ENCODE results near the gene TMEM131. TPM values are rescaled to one million over a fixed set of nuclear protein-coding genes. Genes with fewer than 3 reads are reported as not detected.

The TMEM131 gene
- total RNA-seq, 4 donors from 2014 or later: 39.0 to 58.5 (median 41.3) TPM

- 78 to 79% methylated on average over 12 of the region's 12 CpGs for whole genome bisulfite sequencing, 2 donors
- H3K36me3 ChIP-seq: peaks cover 0 to 82% (median 12%) of the 10 kb centered on the region in 3 donors
- no peaks in the 10 kb centered on the region for H3K9me3 ChIP-seq
- H3K27ac ChIP-seq: no peak overlapping the region
- H3K4me3 ChIP-seq: no peak overlapping the region
- H3K27me3 ChIP-seq: no peaks in the 10 kb centered on the region
- TF ChIP-seq, protein P1, sequence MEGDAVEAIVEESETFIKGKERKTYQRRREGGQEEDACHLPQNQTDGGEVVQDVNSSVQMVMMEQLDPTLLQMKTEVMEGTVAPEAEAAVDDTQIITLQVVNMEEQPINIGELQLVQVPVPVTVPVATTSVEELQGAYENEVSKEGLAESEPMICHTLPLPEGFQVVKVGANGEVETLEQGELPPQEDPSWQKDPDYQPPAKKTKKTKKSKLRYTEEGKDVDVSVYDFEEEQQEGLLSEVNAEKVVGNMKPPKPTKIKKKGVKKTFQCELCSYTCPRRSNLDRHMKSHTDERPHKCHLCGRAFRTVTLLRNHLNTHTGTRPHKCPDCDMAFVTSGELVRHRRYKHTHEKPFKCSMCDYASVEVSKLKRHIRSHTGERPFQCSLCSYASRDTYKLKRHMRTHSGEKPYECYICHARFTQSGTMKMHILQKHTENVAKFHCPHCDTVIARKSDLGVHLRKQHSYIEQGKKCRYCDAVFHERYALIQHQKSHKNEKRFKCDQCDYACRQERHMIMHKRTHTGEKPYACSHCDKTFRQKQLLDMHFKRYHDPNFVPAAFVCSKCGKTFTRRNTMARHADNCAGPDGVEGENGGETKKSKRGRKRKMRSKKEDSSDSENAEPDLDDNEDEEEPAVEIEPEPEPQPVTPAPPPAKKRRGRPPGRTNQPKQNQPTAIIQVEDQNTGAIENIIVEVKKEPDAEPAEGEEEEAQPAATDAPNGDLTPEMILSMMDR (IDR thresholded peaks at IDR 0.05): no peak
- TF ChIP-seq POLR2A (IDR thresholded peaks at IDR 0.05): no peak
- TF ChIP-seq EP300 (IDR thresholded peaks at IDR 0.05): no peak
- peaks cover 0 to 11% (median 0%) of the 10 kb centered on the region in 4 donors for H3K4me1 ChIP-seq
- no peak for DNase-seq (ENCODE audit: low spot score in 2 of 2)
These were observed 240.9 kb downstream of the TMEM131 start for GRCh38 chr2:97754690-97755346.

DNA sequence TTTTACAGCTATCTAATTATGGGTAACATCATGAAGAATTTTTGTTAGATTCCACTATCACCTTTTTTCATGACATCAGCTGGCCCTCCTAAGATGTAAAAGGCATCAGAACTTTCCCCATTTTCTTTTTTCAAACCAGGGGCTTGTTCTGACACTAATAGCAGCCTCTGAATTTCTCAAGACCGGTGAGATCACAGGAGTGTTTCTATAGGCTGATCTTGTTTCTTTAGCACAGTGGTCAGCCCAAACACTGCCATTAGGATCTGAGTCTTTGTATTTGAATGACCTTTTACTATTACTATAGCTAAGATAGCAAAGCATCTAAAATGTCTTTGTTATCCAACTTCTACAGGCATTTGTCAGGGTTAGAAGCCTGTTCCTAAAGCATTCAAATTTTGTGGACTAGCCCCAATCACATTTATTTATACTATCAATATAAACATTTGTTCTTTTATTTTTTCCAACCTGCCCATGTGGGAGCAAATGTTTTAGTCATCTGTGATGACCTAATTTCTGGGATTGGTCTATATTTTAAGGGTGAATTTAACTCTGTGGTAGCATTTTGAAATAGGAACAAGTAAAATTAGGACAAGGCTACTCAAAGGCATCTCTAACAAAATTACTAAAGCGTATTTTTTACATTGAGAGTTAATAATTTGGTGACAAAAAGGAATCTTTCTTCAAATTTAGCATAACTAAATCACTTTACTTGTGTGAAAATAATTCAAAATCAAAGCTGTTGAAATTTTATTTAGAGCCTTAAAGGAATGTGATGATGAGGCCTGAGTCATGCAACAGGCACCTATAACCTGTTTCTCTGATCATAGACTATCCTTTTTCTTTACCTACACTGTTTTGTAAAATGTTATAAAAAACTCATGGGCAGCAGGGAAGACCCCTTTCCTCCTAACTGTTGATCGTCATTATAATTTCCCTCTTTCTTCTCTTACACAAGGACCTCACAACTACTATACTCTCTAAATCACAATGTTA lies 243.1 kb downstream of the TMEM131 start:
- no peak for TF ChIP-seq EP300 (IDR thresholded peaks at IDR 0.05)
- no peak for TF ChIP-seq POLR2A (IDR thresholded peaks at IDR 0.05)
- TF ChIP-seq, protein P1 (IDR thresholded peaks at IDR 0.05): no peak
- no peak for DNase-seq (ENCODE audit: low spot score in 2 of 2)
- Histone ChIP-seq H3K4me3 (no peak overlapping the region), H3K9me3 (no peaks in the 10 kb centered on the region), H3K36me3 (peaks cover 0 to 62% (median 5%) of the 10 kb centered on the region in 3 donors), H3K27ac (no peak overlapping the region), H3K27me3 (no peaks in the 10 kb centered on the region), H3K4me1 (no peaks in the 10 kb centered on the region)
- WGBS, 2 donors: 80% methylated on average over 3 of the region's 3 CpGs

- no peak overlapping the region for H3K4me3 ChIP-seq
- H3K27ac ChIP-seq: no peak overlapping the region
- TF ChIP-seq, protein P1 (IDR thresholded peaks at IDR 0.05): no peak
- TF ChIP-seq EP300 (IDR thresholded peaks at IDR 0.05): no peak
- TF ChIP-seq POLR2A (IDR thresholded peaks at IDR 0.05): no peak
- no peaks in the 10 kb centered on the region for H3K27me3 ChIP-seq
- DNase-seq (ENCODE audit: low spot score in 2 of 2): no peak
- H3K4me1 ChIP-seq: no peaks in the 10 kb centered on the region
- H3K36me3 ChIP-seq: peaks cover 0 to 53% (median 0%) of the 10 kb centered on the region in 3 donors
- H3K9me3 ChIP-seq: no peaks in the 10 kb centered on the region
- WGBS, 2 donors: 48 to 61% methylated on average over 3 of the region's 3 CpGs
These were observed 244.0 kb downstream of the TMEM131 start for GRCh38 chr2:97751752-97752151.

GRCh38 chr2:97750017-97750416 lies 245.7 kb downstream of the TMEM131 start:
- no peaks in the 10 kb centered on the region for H3K9me3 ChIP-seq
- H3K27me3 ChIP-seq: no peaks in the 10 kb centered on the region
- H3K4me3 ChIP-seq: no peak overlapping the region
- TF ChIP-seq, protein P1 (IDR thresholded peaks at IDR 0.05): no peak
- TF ChIP-seq EP300 (IDR thresholded peaks at IDR 0.05): no peak
- TF ChIP-seq POLR2A (IDR thresholded peaks at IDR 0.05): no peak
- WGBS, 2 donors: 93 to 100% methylated on average over 4 of the region's 4 CpGs
- H3K36me3 ChIP-seq: peaks cover 0 to 38% (median 0%) of the 10 kb centered on the region in 3 donors
- no peaks in the 10 kb centered on the region for H3K4me1 ChIP-seq
- DNase-seq (ENCODE audit: low spot score in 2 of 2): no peak
- H3K27ac ChIP-seq: no peak overlapping the region

GRCh38 chr2:97749581-97749980 lies 246.2 kb downstream of the TMEM131 start:
- Histone ChIP-seq H3K4me3 (no peak overlapping the region), H3K27me3 (no peaks in the 10 kb centered on the region), H3K36me3 (peaks cover 0 to 38% (median 0%) of the 10 kb centered on the region in 3 donors), H3K27ac (no peak overlapping the region), H3K4me1 (no peaks in the 10 kb centered on the region), H3K9me3 (no peaks in the 10 kb centered on the region)
- TF ChIP-seq POLR2A (IDR thresholded peaks at IDR 0.05) (no peak), EP300 (IDR thresholded peaks at IDR 0.05) (no peak)
- TF ChIP-seq, protein P1 (IDR thresholded peaks at IDR 0.05): no peak
- WGBS, 2 donors: 54 to 69% methylated on average over 5 of the region's 5 CpGs
- no peak for DNase-seq (ENCODE audit: low spot score in 2 of 2)
